Measurements from ENCODE around the gene TMEM184B. TPM values are rescaled to one million over a fixed set of nuclear protein-coding genes. Genes with fewer than 3 reads are reported as not detected.

Gene TMEM184B
- total RNA-seq, 3 donors from 2014 or later: 35.9 to 63.1 (median 38.2) TPM

GRCh38 chr22:38208551-38208968 lies 64.2 kb downstream of the TMEM184B start:
- intact Hi-C loops (cut with DNase I, micrococcal nuclease): no loop called here
- DNase-seq (no peak), ATAC-seq (no peak)
- no peak for TF ChIP-seq CTCF (IDR thresholded peaks at IDR 0.05)
- H3K36me3 ChIP-seq (ENCODE audit: low read depth): no peaks in the 10 kb centered on the region
- no peak overlapping the region for H3K4me3 ChIP-seq
- H3K9me3 ChIP-seq: no peaks in the 10 kb centered on the region
- H3K4me1 ChIP-seq (ENCODE audit: low read depth): peaks cover 15% of the 10 kb centered on the region

- peaks cover 21% of the 10 kb centered on the region for H3K4me1 ChIP-seq (ENCODE audit: low read depth)
- intact Hi-C loops (cut with DNase I, micrococcal nuclease): no loop called here
Observed at GRCh38 chr22:38207898-38208432, 64.8 kb downstream of the TMEM184B start.

GRCh38 chr22:38205261-38206128 lies 67.3 kb downstream of the TMEM184B start:
- no peaks in the 10 kb centered on the region for H3K36me3 ChIP-seq (ENCODE audit: low read depth)
- intact Hi-C loops (cut with DNase I, micrococcal nuclease): no loop called here
- peaks cover 25% of the 10 kb centered on the region for H3K4me1 ChIP-seq (ENCODE audit: low read depth)
- no peak for TF ChIP-seq CTCF (IDR thresholded peaks at IDR 0.05)
- H3K4me3 ChIP-seq: no peak overlapping the region
- ATAC-seq (no peak), DNase-seq (peak in 2 of 3 donors; percentile 55 to 79)
- no peaks in the 10 kb centered on the region for H3K9me3 ChIP-seq

More at GRCh38 chr22:38207898-38208432, 64.8 kb downstream of the TMEM184B start:
- no peaks in the 10 kb centered on the region for H3K9me3 ChIP-seq
- H3K36me3 ChIP-seq (ENCODE audit: low read depth): no peaks in the 10 kb centered on the region
- no peak for ATAC-seq
- no peak for DNase-seq
- no peak overlapping the region for H3K4me3 ChIP-seq
- TF ChIP-seq CTCF (IDR thresholded peaks at IDR 0.05): no peak

GRCh38 chr22:38204784-38205183 lies 68.0 kb downstream of the TMEM184B start:
- ATAC-seq (no peak), DNase-seq (no peak)
- H3K4me3 ChIP-seq: no peak overlapping the region
- TF ChIP-seq CTCF (IDR thresholded peaks at IDR 0.05): no peak
- no peaks in the 10 kb centered on the region for H3K36me3 ChIP-seq (ENCODE audit: low read depth)
- intact Hi-C loops (cut with DNase I, micrococcal nuclease): no loop called here
- peaks cover 25% of the 10 kb centered on the region for H3K4me1 ChIP-seq (ENCODE audit: low read depth)
- no peaks in the 10 kb centered on the region for H3K9me3 ChIP-seq

- no peak overlapping the region for H3K4me3 ChIP-seq
- ATAC-seq (no peak), DNase-seq (no peak)
- no peaks in the 10 kb centered on the region for H3K9me3 ChIP-seq
- H3K36me3 ChIP-seq (ENCODE audit: low read depth): no peaks in the 10 kb centered on the region
- intact Hi-C loops (cut with DNase I, micrococcal nuclease): no loop called here
- peaks cover 25% of the 10 kb centered on the region for H3K4me1 ChIP-seq (ENCODE audit: low read depth)
- no peak for TF ChIP-seq CTCF (IDR thresholded peaks at IDR 0.05)
Observed at GRCh38 chr22:38203855-38204514, 68.8 kb downstream of the TMEM184B start.

Measured in mucosa of descending colon (tissue), 3 donors.